ENCODE results near the gene ZDHHC12.

Gene ZDHHC12

DNA sequence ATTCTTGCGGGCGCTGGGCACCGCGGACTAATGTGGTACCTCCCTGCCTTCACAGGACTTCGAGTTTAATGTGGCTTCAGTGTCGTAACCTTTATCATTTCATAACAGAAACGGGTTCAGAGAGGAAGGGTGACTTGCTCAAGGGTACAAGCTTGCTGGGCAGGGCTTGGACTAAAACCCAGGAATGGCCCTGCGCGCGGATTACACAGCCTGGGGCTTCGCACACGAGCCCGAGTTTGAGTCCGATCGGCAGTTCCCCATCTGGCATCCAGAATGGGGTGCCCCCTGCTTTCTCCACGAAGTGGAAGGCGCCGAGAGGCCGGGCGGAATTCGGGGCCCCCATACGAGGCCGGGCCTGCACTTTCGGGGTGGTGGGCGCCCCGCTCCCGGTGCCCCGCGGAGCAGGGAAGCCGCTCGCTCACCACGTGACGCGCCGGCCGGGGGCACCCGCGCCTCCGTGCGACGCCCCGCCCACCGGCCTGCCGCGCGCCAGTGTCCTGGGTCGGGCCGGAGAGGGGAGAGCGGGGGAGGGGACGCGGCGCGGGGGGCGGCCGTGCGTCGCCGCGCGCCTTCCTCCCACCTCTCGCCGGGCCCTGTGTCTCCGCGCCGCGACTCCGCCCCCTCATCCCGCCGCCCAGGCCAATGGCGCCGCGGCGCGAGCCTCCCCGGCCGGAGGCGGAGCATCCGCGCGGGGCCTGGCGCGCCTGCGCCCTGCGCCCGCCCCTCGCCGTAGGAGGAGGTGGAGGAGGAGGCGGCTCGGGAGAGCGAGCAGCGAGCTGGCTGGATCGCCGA, 35.2 kb downstream of the ZDHHC12 start, which contains the start of gene SET:
Gene SET (plus strand): TSS at position 722 of the 792 bp plus-strand sequence. CDS start 361 bp downstream, outside the sequence.
- peak; percentile 79 to 90 for DNase-seq (ENCODE audit: low read depth in 2 of 2, low spot score in 1 of 2)

DNA sequence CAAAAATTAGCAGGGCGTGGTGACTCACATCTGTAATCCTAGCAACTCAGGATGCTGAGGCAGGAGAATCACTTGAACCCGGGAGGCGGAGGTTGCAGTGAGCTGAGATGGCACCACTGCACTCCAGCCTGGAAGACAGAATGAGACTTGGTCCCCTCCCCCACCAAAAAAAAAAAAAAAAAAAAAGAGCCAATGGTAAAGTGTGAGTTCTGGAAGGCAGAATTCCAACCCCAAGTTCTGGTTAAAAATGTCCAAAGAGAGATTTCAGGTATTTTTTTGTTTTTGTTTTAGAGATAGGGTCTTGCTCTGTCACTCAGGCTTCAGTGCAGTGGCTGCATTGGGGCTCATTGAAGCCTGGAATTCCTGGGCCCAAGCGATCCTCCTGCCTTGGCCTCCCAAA, 36.5 kb downstream of the ZDHHC12 start:
- DNase-seq (ENCODE audit: low read depth in 2 of 2, low spot score in 1 of 2) = no peak

DNA sequence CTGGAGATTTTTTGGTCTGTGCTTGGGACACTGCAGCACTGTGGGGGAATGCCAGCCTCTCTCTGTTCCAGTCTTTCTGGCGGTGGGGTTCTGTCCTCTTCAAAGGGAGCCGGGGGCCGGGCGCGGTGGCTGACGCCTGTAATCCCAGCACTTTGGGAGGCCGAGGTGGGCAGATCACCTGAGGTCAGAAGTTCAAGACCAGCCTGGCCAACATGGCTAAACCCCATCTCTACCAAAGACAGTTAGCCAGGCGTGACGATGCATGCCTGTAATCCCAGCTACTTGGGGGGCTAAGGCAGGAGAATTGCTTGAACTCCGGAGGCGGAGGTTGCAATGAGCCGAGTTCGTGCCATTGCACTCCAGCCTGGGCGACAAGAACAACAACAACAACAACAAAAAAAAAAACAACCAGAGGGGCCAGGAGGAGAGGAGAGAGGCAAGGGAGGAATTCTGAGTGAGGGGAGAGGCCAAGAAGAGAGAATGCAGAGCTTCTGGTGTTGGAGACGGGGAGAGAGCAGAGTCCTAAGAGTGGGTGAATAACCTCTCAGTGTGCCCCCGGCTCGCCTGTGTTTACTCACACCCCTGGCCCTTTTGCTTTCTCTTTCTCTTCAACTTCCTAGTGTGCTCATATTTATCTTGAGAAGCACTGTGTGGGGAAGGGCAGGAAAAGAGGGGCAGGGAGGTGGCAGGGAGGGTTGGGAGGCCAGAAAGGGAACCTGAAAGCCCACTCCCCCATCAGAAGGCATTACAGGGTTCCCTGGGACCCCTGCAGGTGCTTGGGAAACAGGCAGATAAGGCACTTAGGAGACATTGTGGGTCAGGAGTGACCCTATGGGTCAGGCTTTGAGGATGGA, 38.1 kb downstream of the ZDHHC12 start:
- DNase-seq (ENCODE audit: low read depth in 2 of 2, low spot score in 1 of 2) = peak in 1 of 2 donors; percentile 30

DNA sequence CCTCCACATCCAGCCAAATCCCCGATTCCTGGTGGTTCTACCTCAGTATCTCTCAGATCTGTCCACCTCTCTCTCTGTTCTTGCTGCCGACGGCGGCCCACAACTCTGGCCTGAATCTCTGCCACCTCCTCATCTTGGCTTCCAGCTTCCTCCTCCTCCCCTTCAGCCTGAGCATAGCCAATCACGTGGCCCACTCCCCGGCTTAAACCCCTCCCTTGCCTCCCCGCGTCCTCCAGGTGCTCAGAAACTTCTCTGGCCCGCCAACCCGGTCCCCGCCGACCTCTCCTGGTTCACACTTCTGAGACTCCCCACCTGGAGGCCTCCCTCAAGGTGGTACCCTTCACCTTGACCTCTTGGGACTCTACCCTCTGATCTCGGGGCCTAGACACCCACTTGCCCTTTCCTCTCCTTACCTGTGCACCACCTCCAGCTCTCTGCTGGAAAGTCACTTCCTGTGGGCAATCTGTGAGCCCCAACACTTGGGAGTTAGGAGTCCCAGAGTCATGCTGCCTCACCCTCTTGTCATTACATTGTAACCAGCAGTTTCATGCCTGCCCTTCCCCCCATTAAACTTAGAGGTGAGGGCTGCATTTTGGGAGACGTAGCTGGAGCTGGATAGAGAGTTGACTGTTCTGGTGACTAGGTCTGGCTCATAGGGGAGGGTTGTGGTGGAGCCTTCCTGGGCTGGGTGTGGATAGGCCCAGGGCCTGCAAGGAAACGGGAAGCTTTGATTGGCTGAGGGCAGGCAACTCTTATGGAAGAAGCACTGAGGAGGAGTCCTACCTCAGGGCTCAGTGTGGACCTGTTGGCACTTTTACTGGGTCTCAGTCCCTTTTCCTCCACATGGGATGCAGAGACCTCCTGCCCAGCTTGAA, 39.4 kb downstream of the ZDHHC12 start:
- DNase-seq (ENCODE audit: low read depth in 2 of 2, low spot score in 1 of 2) = peak in 1 of 2 donors; percentile 48

DNA sequence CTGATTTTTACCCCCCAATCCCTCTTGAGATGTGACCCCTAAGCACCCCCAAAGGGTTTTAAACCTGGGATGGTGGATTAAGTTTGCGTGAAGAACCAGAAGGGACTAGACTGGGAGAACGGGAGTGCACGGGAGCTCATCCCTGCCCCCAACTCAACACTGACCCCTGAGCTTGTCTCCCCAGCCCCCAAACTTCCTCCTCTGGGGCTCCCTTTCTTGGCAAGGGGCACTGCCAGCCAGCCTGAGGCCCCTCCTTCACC, 39.9 kb downstream of the ZDHHC12 start:
- DNase-seq (ENCODE audit: low read depth in 2 of 2, low spot score in 1 of 2) = no peak

DNA sequence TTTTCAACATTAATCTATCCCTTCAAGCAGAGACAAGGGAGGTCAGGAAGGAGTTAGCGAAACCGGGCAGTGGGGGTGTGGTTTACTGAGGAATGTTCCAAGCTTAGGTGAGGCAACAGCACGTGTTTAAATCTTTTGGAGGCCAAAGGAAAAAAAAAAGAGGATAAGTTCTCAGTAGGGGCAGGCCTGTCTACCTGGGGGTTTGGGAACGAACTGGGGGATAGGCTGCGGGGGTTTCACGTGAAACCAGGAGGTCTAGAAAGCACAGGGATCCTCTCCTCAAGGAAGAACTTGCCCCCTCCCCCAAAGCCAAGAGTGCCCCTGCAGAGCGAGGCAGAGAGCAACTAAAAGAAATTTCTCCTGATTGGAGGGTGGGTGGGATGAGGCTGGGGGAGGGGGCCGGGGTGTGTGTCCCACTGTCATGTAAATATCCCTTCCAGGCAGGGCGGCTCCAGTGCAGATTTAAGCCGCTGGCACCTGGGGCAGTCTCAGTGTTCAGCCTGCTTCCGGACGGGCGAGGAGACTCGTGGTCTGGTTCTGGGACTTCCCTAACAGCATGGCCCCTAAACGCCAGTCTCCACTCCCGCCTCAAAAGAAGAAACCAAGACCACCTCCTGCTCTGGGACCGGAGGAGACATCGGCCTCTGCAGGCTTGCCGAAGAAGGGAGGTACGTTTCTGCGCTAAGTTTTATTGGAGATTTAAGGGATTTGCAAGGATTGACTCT, 40.4 kb downstream of the ZDHHC12 start:
- no peak for DNase-seq (ENCODE audit: low read depth in 2 of 2, low spot score in 1 of 2)

DNA sequence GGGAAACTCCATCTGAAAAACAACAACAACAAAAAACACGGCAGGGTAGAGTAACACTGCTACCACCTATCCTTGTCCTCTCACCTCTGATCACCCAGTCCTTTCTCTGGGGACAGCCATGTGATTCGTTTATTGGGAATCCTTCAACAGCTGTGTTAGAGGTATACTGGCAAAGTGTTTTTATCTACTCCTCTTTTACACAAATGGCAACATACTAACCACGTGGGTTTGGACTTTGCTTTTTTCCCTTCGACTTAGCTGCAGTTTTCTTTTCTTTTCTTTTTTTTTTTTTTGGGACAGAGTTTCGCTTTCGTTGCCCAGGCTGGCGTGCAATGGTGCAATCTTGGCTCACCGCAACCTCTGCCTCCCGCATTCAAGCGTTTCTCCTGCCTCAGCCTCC, 46.1 kb downstream of the ZDHHC12 start:
- DNase-seq (ENCODE audit: low read depth in 2 of 2, low spot score in 1 of 2) = no peak

DNA sequence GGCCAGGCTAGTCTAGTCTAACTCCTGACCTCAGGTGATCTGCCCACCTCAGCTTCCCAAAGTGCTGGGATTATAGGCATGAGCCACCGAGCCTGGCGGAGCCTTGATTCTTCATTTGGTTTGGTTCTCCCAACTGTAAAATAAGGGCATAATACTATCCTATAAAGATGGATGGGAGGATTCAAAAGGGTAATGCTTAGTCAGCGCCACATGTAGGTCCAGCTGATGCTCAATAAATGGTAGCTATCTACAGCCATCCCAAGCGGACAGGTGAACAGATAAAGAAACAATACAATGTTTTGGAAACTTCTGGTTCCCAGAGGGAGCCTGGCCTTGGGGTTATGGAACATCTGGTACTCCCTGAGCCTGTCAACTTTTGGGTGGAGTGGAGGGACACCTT, 48.5 kb downstream of the ZDHHC12 start:
- no peak for DNase-seq (ENCODE audit: low read depth in 2 of 2, low spot score in 1 of 2)

All from stimulated activated CD8-positive, alpha-beta memory T cell treated with anti-CD3 and anti-CD28 coated beads, Interleukin-4, amount 100 ng/mL, for 4 hours (primary cell).